Activated naive CD4-positive, alpha-beta T cell treated with anti-CD3 and anti-CD28 coated beads for 36 hours (primary cell): ENCODE data around the gene ZMIZ1. TPM values are rescaled to one million over a fixed set of nuclear protein-coding genes. Genes with fewer than 3 reads are reported as not detected.
A peak's percentile ranks its signal among the peaks of the same experiment; 100 is the strongest.

Experiments
- CTCF ChIA-PET: fragments of 350-600 bp; sonication (Branson Sonifier 250); formaldehyde crosslinking; loops from one replicate; lab custom pipeline; 2021; ENCODE audit warnings: antibody characterized with exemption; lab: Charles Lee
- DNase-seq: peaks from one replicate; pipeline ENCODE4 v3.0.0-alpha.2; 2020
- H3K27ac Mint-ChIP-seq: one replicate; pipeline ENCODE4 v1.8.0; 2021; ENCODE audit warnings: mild to moderate bottlenecking, mixed read lengths
- H3K27me3 Mint-ChIP-seq: one replicate; pipeline ENCODE4 v1.8.0; 2021; ENCODE audit warnings: low read depth, mixed read lengths
- H3K36me3 Mint-ChIP-seq: one replicate; pipeline ENCODE4 v1.8.0; 2021; ENCODE audit warnings: low read depth, mixed read lengths
- H3K4me1 Mint-ChIP-seq: one replicate; pipeline ENCODE4 v1.8.0; 2021; ENCODE audit warnings: low read depth, mixed read lengths
- H3K4me3 Mint-ChIP-seq: one replicate; pipeline ENCODE4 v1.8.0; 2021; ENCODE audit warnings: mild to moderate bottlenecking, moderate library complexity, mixed read lengths
- H3K9me3 Mint-ChIP-seq: one replicate; pipeline ENCODE4 v1.8.0; 2021; ENCODE audit warnings: mixed read lengths
- intact Hi-C: fragments of 100-400 bp; cut with micrococcal nuclease; formaldehyde crosslinking; loops from one replicate; pipeline ENCODE4 v1.15.1; 2023
- total RNA-seq, 2 experiments: library from RNA; stranded (reverse); gene quantifications; one replicate each; pipeline ENCODE4 v1.2.3, GENCODE V29; 2021

Gene ZMIZ1
- total RNA-seq, 2 experiments from 2014 or later, result 15.6 to 18.3 TPM

DNA sequence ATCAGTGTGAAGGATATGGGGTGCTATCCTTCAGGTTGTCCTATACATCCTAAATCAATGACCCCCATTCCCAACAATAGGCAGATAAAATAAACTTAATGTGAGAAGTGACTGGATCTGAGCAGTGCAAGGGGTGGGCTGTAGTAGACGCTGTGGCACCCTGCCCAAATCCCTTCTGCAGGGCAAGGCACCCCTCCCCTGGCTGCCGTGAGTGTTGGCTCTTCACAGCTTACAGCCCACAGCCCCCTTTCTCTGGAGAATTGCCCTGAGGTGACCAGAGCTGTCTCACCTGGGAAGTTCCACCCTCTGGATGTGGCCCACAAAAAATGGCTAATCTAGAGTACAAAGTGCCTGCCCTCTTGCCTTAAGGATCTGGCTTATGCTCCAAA lies 252.7 kb downstream of the ZMIZ1 start:
- intact Hi-C loops, result loop anchor here (5.0 to 10.0 kb wide), 4 partner anchors 254 to 1289 kb away; partner anchors contain the start of genes RPS24 and ZMIZ1
- peaks cover 2% of the 10 kb centered on the region for H3K27me3 Mint-ChIP-seq

DNA sequence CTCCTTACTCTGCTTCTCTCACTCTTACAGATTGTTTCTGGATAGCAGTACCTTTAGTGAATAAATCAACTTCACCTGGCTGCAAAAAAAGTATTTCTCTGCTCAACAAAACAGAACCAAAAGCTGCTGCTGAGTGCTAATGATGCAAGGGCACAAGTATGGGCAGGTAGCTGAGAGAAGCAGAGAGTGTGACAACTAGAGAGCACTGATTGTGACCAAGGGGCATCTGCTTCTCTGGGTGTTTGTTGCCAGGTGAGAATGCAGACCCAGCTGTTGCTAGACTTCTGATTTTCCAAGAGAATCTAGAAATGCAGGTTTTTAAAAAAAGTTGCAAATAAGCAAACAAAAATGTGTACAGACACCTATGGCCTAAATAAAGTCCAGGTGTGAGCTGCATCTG lies 253.2 kb downstream of the ZMIZ1 start:
- Mint-ChIP-seq H3K4me1 (peaks cover 77% of the 10 kb centered on the region), H3K9me3 (peaks cover 11% of the 10 kb centered on the region), H3K27ac (no peak overlapping the region), H3K27me3 (peaks cover under 1% of the 10 kb centered on the region), H3K4me3 (no peak overlapping the region), H3K36me3 (peaks cover 2% of the 10 kb centered on the region)
- DNase-seq, result no peak
- intact Hi-C loops, result loop anchor here (2.0 to 10.0 kb wide), 5 partner anchors 255 to 1290 kb away; partner anchors contain the start of genes RPS24, TMEM254 and ZMIZ1
- CTCF ChIA-PET, result interaction anchor here (1.0 to 3.2 kb wide), 4 partner anchors 9 to 80 kb away, joined by 3 to 20 read pairs (median 9); partner anchors contain the start of gene PPIF

More for the DNA sequence above, 252.7 kb downstream of the ZMIZ1 start:
- DNase-seq, result no peak
- no peak overlapping the region for H3K4me3 Mint-ChIP-seq
- CTCF ChIA-PET, result interaction anchor here (1.0 to 3.2 kb wide), 4 partner anchors 10 to 79 kb away, joined by 3 to 20 read pairs (median 9); partner anchors contain the start of gene PPIF
- H3K4me1 Mint-ChIP-seq, result peaks cover 82% of the 10 kb centered on the region
- H3K36me3 Mint-ChIP-seq, result peaks cover 2% of the 10 kb centered on the region
- no peak overlapping the region for H3K27ac Mint-ChIP-seq
- peaks cover 11% of the 10 kb centered on the region for H3K9me3 Mint-ChIP-seq

DNA sequence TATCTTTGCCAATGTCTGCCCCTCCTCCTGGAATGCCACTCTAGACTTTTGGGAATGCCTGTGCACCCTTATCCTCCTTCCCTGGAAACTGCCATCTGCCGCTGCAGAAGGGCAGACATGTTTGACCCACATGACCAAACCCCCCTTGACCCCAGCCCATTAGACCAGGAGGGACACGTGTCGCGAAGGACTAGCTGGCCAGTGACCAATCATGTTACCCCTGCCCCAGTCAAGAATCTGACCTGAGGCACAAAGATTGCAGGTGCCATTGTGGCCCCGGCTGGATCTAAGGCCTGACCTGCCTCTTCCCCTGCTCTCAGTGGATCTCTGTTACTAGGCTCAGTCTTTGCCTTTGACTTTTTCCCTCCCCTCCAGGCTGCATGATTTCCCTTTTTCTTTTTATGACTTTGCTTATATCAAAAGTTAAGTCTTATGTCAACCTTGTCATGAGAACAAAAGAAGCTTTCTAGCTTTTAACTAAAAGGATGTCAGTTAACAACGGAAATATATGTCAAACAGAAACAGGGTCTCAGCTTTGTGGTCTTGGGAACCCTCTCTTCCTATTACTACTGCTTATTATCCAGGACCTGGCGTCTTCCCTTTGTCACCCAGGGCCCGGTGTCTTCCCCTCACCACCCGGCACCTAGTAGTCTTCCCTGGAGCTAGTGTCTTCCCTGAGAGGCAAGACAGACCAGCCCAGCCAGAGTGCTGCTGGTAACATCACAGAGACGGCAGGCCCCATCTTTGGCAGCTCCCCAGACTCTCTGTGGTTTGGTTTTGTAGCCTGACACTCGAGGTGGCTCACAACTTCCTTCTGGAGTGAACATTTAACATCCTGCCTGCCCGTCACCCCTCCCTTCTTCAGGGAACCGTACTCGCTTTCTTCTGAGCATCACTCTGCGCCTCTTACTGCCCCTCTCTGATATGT lies 254.1 kb downstream of the ZMIZ1 start:
- no peaks in the 10 kb centered on the region for H3K27me3 Mint-ChIP-seq
- intact Hi-C loops, result loop anchor here (1.0 to 10.0 kb wide), 8 partner anchors 8 to 1291 kb away; partner anchors contain the start of genes RPS24, TMEM254 and ZMIZ1
- peak overlapping the region; percentile 92 for H3K27ac Mint-ChIP-seq
- peak overlapping the region; percentile 33 for H3K4me3 Mint-ChIP-seq
- H3K36me3 Mint-ChIP-seq, result peaks cover 2% of the 10 kb centered on the region
- H3K4me1 Mint-ChIP-seq, result peaks cover 68% of the 10 kb centered on the region
- peaks cover 11% of the 10 kb centered on the region for H3K9me3 Mint-ChIP-seq
- DNase-seq, result peak; percentile 95
- CTCF ChIA-PET, result interaction anchor here (0.8 to 3.2 kb wide), 7 partner anchors 8 to 51 kb away, joined by 3 to 20 read pairs (median 4); partner anchors contain the start of gene PPIF

DNA sequence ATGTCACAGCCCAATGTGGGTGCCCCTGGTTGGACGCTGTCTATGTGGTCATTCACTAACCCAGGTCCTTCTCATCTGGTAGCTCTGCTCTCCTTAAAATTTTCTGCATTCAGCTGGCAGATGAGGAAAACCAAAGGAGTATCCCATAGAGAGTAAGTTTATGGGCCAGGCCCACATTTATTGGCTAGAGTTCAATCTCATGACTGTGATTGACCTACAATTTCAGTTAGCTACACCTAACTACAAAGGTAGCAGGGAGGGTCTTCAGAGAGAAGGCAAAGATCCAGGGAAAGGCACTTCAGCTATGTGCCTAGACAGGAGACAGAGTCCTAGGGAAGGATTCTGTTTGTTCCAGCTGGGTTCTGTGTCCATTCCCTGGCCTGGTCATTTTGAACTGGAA lies 254.8 kb downstream of the ZMIZ1 start:
- peak overlapping the region; percentile 30 for H3K4me3 Mint-ChIP-seq
- H3K36me3 Mint-ChIP-seq, result peaks cover 2% of the 10 kb centered on the region
- H3K4me1 Mint-ChIP-seq, result peaks cover 61% of the 10 kb centered on the region
- DNase-seq, result no peak
- H3K9me3 Mint-ChIP-seq, result peaks cover 10% of the 10 kb centered on the region
- no peaks in the 10 kb centered on the region for H3K27me3 Mint-ChIP-seq
- CTCF ChIA-PET, result interaction anchor here (0.8 to 3.2 kb wide), 6 partner anchors 8 to 51 kb away, joined by 3 to 20 read pairs (median 8); partner anchors contain the start of gene PPIF
- intact Hi-C loops, result loop anchor here (1.0 to 10.0 kb wide), 8 partner anchors 8 to 1291 kb away; partner anchors contain the start of genes RPS24, TMEM254 and ZMIZ1
- peak overlapping the region; percentile 92 for H3K27ac Mint-ChIP-seq

DNA sequence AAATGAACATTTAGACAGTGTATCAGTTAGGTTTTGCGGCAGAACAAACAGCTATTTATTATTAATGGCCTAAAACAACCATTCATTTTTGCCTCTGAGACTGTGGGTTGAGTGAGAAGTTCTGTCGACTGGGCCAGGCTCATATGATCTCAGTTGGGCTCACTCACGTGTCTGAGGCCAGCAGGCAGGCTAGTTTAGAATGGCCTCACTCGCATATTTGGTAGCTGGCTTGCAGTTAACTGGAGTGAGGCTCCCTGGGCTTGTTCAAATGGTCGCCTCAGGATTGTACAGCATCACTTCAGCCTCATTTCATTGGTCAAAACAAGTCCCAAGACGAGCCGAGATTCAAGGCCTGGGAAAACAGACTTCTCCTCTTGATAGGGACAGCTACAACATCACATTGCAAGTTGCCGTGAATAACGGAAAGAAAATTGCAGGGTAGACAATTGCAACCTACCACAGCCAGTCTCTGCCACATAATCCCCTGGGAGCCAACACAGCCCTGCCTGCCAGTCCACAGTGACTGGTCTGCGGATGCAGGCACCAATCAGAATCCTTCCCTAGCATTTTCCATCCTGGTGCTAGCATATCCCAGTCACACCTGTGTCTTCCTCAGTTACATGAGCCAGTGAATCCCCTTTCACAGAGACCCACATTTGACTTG lies 255.4 kb downstream of the ZMIZ1 start:
- Mint-ChIP-seq H3K9me3 (peaks cover 5% of the 10 kb centered on the region), H3K4me1 (peaks cover 56% of the 10 kb centered on the region), H3K4me3 (no peak overlapping the region), H3K27me3 (no peaks in the 10 kb centered on the region), H3K27ac (peak overlapping the region; percentile 37), H3K36me3 (no peaks in the 10 kb centered on the region)
- DNase-seq, result no peak
- CTCF ChIA-PET, result interaction anchor here (0.8 to 3.2 kb wide), 6 partner anchors 7 to 50 kb away, joined by 3 to 20 read pairs (median 8); partner anchors contain the start of gene PPIF
- intact Hi-C loops, result loop anchor here (5.0 to 10.0 kb wide), 4 partner anchors 257 to 1292 kb away; partner anchors contain the start of genes RPS24 and ZMIZ1

DNA sequence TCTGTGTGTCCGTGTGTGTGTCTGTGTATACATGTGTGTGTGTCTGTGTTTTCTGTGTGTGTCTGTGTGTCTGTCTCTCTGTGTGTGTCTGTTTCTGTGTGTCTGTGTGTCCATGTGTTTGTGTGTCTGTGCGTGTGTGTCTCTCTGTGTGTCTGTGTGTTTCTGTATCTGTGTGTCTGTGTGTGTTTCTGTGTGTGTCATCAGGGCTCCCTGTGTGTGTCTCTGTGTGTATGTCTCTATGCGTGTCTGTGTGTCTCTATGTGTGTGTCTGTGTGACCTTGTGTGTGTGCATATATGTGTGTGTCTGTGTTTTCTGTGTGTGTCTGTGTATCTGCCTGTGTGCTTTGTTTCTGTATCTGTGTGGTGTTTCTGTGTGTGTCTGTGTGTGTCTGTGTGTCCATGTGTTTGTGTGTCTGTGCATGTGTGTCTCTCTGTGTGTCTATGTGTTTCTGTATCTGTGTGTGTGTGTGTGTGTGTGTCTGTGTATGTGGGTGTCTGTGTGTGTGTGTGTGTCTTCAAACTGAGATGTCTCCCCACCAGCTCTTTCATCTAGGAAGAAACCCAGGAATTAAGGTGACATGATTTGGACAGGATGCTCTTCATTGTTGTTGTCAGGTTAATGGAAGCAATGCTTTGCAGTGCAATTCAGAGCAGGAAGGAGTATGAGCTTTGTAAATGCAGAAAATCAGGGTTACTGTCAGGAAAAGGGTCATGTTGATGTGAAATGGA lies 257.8 kb downstream of the ZMIZ1 start:
- no peaks in the 10 kb centered on the region for H3K9me3 Mint-ChIP-seq
- no peak for DNase-seq
- no peak overlapping the region for H3K27ac Mint-ChIP-seq
- intact Hi-C loops, result loop anchor here (10.0 kb wide), 1 partner anchor 752 kb away; no protein-coding TSS in a partner anchor
- peaks cover 44% of the 10 kb centered on the region for H3K4me1 Mint-ChIP-seq
- no peaks in the 10 kb centered on the region for H3K36me3 Mint-ChIP-seq
- H3K4me3 Mint-ChIP-seq, result no peak overlapping the region
- no peaks in the 10 kb centered on the region for H3K27me3 Mint-ChIP-seq
- CTCF ChIA-PET, result interaction anchor here (0.7 kb wide), 1 partner anchor 18 kb away, joined by 4 read pairs; no protein-coding TSS in a partner anchor

DNA sequence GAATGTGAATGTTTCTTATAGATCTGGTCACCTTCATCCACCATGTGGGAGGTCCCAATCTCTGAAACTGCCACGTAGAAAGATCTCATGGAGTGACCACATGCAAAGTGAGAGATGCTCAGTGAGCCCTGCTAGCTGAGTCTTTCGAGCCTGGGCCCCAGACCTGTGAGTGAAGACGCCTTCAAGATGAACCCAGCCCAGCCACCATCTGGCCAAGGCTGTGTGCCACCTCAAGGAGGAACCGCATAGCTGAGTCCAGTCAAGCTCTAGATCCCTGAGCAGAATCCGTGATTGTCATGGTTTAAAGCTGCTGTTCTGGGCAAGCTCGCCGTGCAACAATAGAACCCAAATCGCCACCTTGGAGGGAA lies 258.3 kb downstream of the ZMIZ1 start:
- Mint-ChIP-seq H3K4me1 (peaks cover 43% of the 10 kb centered on the region), H3K9me3 (no peaks in the 10 kb centered on the region), H3K27me3 (no peaks in the 10 kb centered on the region), H3K4me3 (no peak overlapping the region), H3K36me3 (no peaks in the 10 kb centered on the region), H3K27ac (no peak overlapping the region)
- intact Hi-C loops, result loop anchor here (10.0 kb wide), 1 partner anchor 752 kb away; no protein-coding TSS in a partner anchor
- CTCF ChIA-PET, result interaction anchor here (0.7 to 0.9 kb wide), 2 partner anchors 18 to 82 kb away, joined by 3 to 4 read pairs; no protein-coding TSS in a partner anchor
- no peak for DNase-seq

DNA sequence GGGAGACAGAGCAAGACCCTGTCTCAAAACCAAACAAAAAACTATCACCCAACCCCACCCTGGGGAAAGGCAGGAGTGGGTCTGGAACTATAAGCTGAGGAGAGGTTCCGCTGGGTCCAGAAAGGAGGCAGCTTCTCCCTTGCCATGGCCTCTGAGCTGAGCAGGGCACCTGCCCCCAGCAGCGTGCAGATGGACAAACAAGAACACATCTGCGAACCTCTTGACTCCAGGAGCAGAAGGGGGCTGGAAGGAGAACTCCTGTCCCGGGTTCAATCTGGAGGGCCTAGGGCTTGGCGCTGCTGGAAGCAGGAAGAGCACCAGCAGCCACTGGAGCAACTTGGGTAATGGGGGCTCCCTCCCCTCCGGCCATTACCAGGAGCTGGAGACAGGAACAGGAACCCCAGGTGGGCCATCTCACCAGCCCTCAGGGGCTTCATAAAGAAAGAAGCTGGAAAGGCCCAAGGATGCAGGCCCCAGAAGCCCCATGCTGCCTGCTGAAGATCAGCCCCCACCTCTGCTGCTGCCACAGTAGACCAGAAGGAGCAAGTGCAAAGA lies 259.5 kb downstream of the ZMIZ1 start:
- Mint-ChIP-seq H3K36me3 (no peaks in the 10 kb centered on the region), H3K4me1 (peaks cover 37% of the 10 kb centered on the region), H3K27ac (no peak overlapping the region), H3K4me3 (no peak overlapping the region), H3K9me3 (no peaks in the 10 kb centered on the region), H3K27me3 (no peaks in the 10 kb centered on the region)
- DNase-seq, result no peak
- CTCF ChIA-PET, result interaction anchor here (0.5 to 0.9 kb wide), 2 partner anchors 84 to 1281 kb away, joined by 3 read pairs; no protein-coding TSS in a partner anchor
- intact Hi-C loops, result loop anchor here (10.0 kb wide), 1 partner anchor 753 kb away; no protein-coding TSS in a partner anchor

DNA sequence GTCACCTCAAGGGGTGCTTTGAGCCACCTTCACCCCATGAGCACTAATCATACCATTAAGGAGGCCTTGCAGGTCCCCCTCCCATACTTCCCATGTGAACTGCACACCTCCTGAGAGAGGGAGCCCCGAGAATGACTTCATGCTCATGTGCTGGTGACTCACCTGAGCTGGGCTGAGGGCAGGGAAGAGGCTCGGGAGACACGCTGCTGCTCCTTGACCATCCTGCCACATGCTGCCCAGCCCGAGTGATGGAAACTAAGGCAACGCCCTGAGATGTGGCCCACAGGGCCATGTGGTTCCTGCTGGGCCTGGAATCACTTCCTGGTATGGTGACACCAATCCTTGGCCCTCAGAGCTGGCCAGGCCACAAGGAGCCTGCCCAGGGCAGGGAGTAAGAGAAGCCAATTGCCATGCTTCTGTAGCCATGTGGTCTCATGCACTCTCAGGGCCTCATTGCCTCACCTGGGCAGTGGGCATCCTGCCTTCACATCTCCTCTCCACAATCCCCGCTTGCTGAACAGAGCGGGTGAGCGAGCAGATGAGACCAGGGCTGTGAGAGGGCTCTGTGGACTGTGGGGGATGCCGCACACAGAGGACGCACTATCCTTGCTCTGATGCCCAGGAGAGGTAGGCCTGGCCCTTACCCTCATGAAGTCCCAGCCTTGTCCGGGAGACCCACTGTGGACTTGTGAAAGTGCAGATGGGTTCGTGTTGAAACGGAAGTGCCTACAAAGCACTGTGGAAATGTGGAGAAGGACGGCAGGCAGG lies 260.2 kb downstream of the ZMIZ1 start:
- no peaks in the 10 kb centered on the region for H3K36me3 Mint-ChIP-seq
- H3K27me3 Mint-ChIP-seq, result no peaks in the 10 kb centered on the region
- peaks cover 37% of the 10 kb centered on the region for H3K4me1 Mint-ChIP-seq
- CTCF ChIA-PET, result interaction anchor here (0.5 to 0.9 kb wide), 2 partner anchors 16 to 1282 kb away, joined by 3 read pairs; no protein-coding TSS in a partner anchor
- H3K9me3 Mint-ChIP-seq, result no peaks in the 10 kb centered on the region
- H3K27ac Mint-ChIP-seq, result no peak overlapping the region
- intact Hi-C loops, result loop anchor here (10.0 kb wide), 1 partner anchor 754 kb away; no protein-coding TSS in a partner anchor
- peak; percentile 37 for DNase-seq
- H3K4me3 Mint-ChIP-seq, result no peak overlapping the region

DNA sequence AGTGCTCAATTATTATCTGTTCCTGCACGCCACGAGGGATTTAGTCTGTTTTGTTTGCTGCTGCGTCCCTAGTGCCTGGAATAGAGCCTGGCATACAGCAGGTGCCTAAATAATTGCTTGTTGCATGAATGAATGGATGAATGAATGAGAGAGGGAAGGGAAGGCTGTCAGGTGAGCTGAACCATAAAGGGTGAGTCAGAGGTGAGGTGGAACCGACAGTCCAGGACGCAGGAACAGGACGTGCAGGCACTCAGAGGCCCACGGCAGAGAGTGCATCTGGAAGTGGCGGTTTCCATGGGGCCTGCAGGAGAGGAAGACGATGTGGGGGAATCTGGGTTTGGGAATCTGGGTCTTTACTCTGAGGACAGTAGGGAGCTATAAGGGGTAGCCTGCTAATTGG lies 260.8 kb downstream of the ZMIZ1 start:
- Mint-ChIP-seq H3K27ac (no peak overlapping the region), H3K36me3 (no peaks in the 10 kb centered on the region), H3K9me3 (no peaks in the 10 kb centered on the region), H3K4me3 (no peak overlapping the region), H3K27me3 (no peaks in the 10 kb centered on the region), H3K4me1 (peaks cover 35% of the 10 kb centered on the region)
- no peak for DNase-seq
- CTCF ChIA-PET, result interaction anchor here (0.7 to 0.9 kb wide), 2 partner anchors 16 to 28 kb away, joined by 3 read pairs; no protein-coding TSS in a partner anchor
- intact Hi-C loops, result loop anchor here (10.0 kb wide), 1 partner anchor 755 kb away; no protein-coding TSS in a partner anchor
